NCI-H1930 (cell line): ENCODE measurements around the gene MACROH2A2.
"Not testable (repeated sequence)": the region's sequence is repeated elsewhere in the genome, so short reads cannot be mapped to it uniquely, and the experiment has no call there.

Experiments used
- DNase-seq, 2 experiments: peaks; one replicate each; lab custom pipeline; 2025; lab: John Stamatoyannopoulos, UW

The MACROH2A2 gene

GRCh38 chr10:70067586-70067985 lies 14.9 kb downstream of the MACROH2A2 start:
- no peak for DNase-seq

DNA sequence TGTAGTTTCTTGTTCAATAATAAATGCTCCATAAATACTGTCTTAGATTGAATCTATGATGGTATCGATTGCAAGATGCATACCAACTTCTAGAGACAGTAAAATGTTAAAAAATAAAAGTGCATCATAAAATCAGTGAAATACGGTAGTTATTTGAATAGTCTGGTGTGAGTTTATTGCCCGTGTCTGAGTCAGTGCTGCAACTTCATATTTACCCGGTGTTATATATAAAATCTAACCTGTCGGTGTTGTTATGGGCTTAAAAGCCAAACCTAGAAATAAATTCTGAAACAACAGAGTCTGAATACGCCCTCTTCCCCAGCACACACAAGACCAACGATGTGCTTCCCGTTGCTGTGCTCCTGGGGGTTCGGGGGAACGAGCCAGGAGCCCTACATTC lies 16.3 kb downstream of the MACROH2A2 start:
- DNase-seq: no peak

GRCh38 chr10:70069346-70069745 lies 16.7 kb downstream of the MACROH2A2 start:
- no peak for DNase-seq

DNA sequence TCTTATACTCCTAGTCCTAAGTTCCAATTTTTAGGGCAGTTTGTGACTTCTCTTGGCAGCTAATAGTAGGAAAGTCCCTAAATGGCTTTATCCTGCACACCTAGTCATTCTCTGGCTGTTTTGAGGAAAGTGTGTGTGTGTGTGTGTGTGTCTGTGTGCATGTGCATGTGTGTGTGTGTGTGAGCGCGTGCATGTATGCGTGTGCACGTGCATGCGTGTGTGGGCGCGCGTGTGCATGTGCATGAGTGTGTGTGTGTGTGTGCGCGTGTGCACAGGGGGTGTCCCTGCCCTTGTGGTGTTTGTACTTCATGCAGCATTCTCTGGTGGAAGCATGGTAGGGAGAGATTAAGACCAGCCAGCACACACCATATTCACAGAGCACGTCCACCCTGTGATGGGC lies 18.2 kb downstream of the MACROH2A2 start:
- no peak for DNase-seq

- no peak for DNase-seq
These were observed 21.5 kb downstream of the MACROH2A2 start for GRCh38 chr10:70074165-70074564.

DNA sequence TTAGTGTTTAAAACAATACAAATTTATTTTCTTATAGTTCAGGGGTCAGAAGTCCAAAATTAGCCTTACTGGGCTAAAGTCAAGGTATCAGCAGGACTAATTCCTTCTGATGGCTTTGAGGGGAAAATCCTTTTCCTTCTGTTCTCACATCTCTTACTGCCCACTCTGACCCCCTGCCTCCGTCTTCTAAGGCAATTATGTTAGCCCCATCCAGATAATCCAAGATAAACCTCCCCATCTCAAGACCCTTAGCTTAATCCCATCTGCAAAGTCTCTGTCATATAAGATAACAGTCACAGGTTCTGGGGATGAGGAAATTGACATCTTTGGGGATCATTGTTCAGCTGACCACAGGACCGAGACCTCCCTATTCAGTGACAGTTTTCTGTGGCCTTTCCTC lies 22.3 kb downstream of the MACROH2A2 start:
- DNase-seq: no peak

GRCh38 chr10:70078329-70078728 lies 25.7 kb downstream of the MACROH2A2 start:
- DNase-seq: no peak

DNA sequence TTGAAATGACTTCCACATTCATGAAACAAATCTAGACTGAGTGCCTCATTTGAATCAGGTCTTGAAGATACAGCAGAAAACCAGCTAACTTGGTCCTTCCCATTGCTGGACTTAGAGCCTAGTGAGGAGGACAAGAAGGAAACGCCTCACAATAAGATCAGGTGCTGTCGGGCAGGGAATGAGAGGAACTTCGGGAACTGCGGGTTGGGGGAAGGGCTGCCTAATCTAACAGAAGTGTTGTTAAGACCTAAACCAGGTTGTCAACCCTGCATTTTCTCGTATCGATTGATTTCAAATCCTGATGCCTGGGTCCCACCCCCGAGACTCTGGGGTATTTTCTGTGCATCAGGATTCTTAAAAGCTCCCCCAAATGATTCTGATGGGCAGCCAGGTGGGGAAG lies 26.3 kb downstream of the MACROH2A2 start:
- DNase-seq: no peak

GRCh38 chr10:70080789-70081188 lies 28.1 kb downstream of the MACROH2A2 start:
- not testable (repeated sequence) for DNase-seq

DNA sequence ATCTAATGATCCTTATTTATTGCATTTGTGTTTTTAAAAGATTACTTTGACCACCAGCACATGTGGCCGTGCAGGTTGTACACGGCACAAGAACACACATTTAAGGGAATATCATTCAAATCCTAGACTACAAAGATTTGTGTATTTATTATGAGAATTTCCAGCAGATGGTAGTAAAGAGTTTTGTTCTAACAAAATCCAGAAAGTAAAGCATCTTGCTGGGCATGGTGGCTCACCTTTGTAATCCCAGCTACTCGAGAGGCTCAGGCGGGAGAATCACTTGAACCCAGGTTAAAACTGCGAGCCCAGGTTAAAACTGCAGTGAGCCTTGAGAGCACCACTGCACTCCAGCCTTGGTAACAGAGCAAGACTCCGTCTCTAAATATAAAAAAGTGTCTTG lies 31.5 kb downstream of the MACROH2A2 start:
- DNase-seq: no peak

DNA sequence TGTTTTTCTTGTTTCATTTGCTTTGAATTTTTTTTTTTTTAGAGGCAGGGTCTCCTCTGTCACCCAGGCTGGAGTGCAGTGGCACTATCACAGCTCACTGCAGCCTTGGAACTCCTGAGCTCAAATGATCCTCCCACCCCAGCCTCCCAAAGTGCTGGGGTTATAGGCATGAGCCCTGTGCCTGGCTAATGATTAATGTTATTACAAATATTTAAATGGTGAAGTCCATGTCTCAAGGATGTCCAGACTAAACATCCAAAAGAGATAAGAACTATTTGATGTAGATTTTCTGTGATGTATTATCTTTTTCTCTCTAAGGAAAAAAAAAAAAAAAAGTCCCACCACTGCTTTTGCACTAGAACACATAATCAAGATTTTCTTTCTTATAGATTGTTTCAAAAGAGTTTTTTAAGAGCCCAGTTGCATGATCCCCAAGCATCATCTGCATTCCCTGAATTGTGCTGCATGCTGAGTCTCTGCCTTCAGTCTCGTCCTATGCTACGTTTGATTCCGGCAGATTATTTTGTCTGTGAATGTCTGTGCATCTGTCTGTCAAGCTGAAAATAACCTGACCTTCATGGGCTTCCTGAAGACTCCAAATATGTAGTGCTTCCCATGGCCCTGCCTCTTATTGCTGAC lies 33.4 kb downstream of the MACROH2A2 start:
- no peak for DNase-seq

- DNase-seq: no peak
These were observed 35.1 kb downstream of the MACROH2A2 start for GRCh38 chr10:70087616-70088307.

- no peak for DNase-seq
These were observed 35.7 kb downstream of the MACROH2A2 start for GRCh38 chr10:70088308-70088698.

GRCh38 chr10:70090013-70090412 lies 37.4 kb downstream of the MACROH2A2 start:
- DNase-seq: no peak

DNA sequence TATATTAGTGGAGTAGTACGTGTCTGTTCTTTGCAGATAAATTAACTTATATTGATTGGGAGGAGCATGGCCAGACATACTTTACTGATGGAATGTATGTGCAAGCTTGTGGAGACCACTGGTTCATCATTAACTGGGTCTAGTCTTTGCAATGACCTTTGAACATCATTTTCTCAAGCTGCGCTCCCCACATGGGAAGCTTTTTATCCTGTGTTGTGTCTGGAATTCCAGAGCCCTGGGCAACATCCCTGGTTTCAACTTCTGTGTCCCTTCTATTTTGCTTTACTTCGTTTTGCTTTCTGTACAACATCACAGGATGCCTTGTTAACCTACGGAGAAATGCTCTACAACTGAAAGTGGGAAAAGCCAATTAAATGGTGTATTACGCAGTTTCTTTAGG lies 38.3 kb downstream of the MACROH2A2 start:
- no peak for DNase-seq

DNA sequence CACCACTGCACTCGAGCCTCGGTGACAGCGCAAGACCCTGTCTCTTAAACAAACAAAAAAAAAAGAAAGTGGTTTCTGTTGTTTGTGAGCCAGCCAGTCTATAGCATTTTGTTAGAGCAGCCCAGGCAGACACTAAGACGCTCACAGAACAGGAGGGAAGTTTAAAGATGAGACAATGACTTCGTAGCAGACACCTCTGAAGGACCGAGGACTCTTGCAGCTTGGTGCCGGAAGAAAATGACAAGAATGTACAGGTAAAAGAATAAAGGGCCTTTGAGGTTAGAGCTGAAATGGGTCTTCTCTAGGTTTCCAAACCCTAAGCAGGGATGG lies 39.7 kb downstream of the MACROH2A2 start:
- no peak for DNase-seq

GRCh38 chr10:70093335-70093944 lies 40.8 kb downstream of the MACROH2A2 start:
- no peak for DNase-seq

DNA sequence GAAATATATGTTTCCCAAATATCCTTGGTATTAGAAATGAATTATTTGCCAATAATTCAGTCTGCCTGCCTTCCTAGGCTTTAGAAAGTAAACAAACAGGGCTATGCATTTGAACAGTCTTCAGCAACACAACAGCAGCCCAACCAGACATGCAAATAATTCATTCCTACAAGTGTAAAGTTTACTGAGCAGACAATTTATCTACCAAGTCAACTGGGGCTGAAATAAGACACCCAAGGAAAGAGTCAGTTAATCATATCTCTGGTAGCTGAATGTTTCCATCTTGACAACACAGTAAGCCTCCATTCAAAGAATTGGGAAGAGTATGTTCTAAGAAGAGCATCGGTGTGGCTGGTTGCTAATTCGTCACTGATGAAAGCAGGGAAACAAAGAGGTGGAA lies 41.6 kb downstream of the MACROH2A2 start:
- no peak for DNase-seq

DNA sequence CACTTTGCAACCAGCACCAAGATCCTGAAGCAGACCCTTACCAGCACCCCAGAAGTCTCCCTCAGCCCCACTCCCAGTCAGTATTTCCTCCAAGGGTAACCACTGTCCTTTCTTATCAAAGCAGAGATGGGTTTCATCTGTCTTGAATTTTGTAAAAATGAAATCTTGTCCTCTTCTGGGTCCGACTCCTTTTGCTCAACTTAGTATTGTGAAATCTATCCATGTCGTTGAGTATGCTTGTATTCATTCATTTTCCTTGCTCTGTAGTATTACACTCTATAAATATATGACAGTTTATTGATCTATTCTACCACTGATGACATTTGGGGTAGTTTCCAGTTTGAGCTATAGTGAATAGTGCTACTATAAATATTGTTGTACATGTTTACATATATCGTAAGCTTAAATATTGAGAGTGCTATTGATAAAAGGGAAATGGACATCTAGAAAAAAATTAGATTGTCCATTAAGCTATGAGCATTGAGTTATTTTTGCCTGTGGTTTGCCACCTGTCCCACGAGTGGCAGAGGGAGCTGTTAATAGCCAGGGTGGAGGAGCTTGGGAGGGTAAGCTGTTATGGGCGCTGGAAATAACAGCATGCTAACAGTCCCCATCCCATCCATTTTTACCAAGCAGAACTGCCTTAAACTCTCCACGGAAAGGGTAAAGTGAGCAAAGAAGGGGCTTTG lies 43.5 kb downstream of the MACROH2A2 start:
- no peak for DNase-seq

DNA sequence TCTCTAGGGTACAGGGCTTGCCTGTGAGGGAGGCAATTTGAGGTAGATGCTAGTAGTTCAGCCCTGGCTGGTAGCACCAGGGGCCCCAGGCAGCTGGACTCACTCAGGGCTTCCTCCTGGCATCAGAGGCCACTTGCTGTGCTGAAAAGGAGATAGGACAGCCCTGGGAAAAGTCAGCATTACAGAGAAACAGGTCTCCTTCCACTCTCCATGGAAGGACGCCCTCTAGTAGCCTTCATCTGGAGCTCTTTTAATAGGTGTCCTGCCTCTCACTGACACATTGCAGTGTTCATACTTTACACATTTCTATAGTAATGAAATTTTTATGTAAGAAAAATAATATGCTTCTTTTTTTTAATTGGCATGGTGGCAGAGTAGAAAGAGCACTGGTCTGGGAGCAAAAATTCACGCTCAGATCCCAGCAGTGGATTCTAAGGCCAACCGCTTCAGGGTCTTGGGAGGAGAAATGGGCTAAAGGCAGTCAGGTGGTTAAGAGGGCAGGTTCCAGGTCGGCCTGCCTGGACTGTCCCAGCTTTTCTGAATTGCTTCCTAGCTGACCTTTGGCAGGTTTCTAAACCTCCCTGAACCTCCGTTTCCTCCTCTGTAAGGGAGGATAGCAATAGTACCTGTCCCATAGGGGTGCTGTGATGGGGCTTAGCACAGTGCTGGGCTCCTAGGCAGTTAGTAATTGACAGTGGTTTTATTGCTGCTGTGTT lies 44.2 kb downstream of the MACROH2A2 start:
- no peak for DNase-seq

- DNase-seq: no peak
These were observed 44.8 kb downstream of the MACROH2A2 start for GRCh38 chr10:70097459-70097858.

DNA sequence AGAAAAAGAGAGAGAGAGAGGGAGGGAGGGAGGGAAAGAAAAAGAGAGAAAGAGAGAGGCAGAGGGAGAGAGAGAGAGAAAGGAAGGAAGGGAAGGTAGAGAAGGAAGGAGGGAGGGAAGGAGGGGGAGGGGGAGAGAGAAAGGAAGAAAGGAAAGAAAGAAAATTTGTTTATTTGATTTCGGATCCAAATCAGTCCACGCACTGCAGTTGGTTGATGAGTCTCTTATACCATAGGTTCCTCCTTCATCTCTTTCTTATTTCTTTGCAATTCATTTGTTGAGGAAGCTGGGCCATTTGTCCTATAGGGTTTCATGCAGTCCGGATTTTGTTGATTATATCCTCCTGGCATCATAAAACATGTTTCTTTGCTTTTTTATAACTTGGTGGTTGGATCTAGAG lies 45.6 kb downstream of the MACROH2A2 start:
- DNase-seq: no peak
